ENCODE measurements around the gene CDC7. TPM values are rescaled to one million over a fixed set of nuclear protein-coding genes. Genes with fewer than 3 reads are reported as not detected.

CDC7 gene
- total and polyA plus RNA-seq, 2 experiments from 2014 or later = 26.6 to 44.0 TPM

- TF ChIP-seq, protein P1, sequence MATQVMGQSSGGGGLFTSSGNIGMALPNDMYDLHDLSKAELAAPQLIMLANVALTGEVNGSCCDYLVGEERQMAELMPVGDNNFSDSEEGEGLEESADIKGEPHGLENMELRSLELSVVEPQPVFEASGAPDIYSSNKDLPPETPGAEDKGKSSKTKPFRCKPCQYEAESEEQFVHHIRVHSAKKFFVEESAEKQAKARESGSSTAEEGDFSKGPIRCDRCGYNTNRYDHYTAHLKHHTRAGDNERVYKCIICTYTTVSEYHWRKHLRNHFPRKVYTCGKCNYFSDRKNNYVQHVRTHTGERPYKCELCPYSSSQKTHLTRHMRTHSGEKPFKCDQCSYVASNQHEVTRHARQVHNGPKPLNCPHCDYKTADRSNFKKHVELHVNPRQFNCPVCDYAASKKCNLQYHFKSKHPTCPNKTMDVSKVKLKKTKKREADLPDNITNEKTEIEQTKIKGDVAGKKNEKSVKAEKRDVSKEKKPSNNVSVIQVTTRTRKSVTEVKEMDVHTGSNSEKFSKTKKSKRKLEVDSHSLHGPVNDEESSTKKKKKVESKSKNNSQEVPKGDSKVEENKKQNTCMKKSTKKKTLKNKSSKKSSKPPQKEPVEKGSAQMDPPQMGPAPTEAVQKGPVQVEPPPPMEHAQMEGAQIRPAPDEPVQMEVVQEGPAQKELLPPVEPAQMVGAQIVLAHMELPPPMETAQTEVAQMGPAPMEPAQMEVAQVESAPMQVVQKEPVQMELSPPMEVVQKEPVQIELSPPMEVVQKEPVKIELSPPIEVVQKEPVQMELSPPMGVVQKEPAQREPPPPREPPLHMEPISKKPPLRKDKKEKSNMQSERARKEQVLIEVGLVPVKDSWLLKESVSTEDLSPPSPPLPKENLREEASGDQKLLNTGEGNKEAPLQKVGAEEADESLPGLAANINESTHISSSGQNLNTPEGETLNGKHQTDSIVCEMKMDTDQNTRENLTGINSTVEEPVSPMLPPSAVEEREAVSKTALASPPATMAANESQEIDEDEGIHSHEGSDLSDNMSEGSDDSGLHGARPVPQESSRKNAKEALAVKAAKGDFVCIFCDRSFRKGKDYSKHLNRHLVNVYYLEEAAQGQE (IDR thresholded peaks at IDR 0.05; ENCODE audit: unreplicated experiment) = no peak
- TF ChIP-seq CREB1 (CRISPR knock-in tag; IDR thresholded peaks at IDR 0.05; ENCODE audit: low read depth) = no peak
Observed at GRCh38 chr1:91548376-91549040, 47.9 kb downstream of the CDC7 start (continued).

- H3F3A ChIP-seq (replicated peaks; ENCODE audit: low read depth) = no peaks in the 10 kb centered on the region
- H3K4me3 ChIP-seq = no peak overlapping the region
- H3K27ac ChIP-seq (ENCODE audit: low read depth) = no peak overlapping the region
- Mint-ChIP-seq H3K36me3 (ENCODE audit: low read depth) (no peaks in the 10 kb centered on the region), H3K4me3 (no peak overlapping the region), H3K27me3 (ENCODE audit: insufficient read depth, low read depth, poor library complexity) (peaks cover 4% of the 10 kb centered on the region), H3K4me1 (peaks cover 6% of the 10 kb centered on the region), H3K27ac (no peak overlapping the region), H3K9me3 (no peaks in the 10 kb centered on the region)
- H3K4me2 ChIP-seq = no peak overlapping the region
- no peaks in the 10 kb centered on the region for H4K20me1 ChIP-seq (replicated peaks; ENCODE audit: insufficient read depth)
- no peaks in the 10 kb centered on the region for H3K79me2 ChIP-seq (replicated peaks; ENCODE audit: insufficient read depth)
- no peak overlapping the region; the same call in 1 of the 2 replicates for H2AFZ ChIP-seq
- DNase-seq (ENCODE audit: low spot score) (no peak), ATAC-seq (no peak)
- no peaks in the 10 kb centered on the region for H3K27me3 ChIP-seq (ENCODE audit: insufficient read depth)
- 0 out of 2 replicates have a peak, but pooled peaks cover 4% of the 10 kb centered on the region for H3K9me2 ChIP-seq (ENCODE audit: insufficient read depth)
- H3K36me3 ChIP-seq (ENCODE audit: insufficient read depth) = no peaks in the 10 kb centered on the region
- H3K4me1 ChIP-seq (ENCODE audit: insufficient read depth) = no peaks in the 10 kb centered on the region
- no peak for TF ChIP-seq ZNF114 (CRISPR knock-in tag; IDR thresholded peaks at IDR 0.05)
- no peak for TF ChIP-seq POLR2AphosphoS5 (IDR thresholded peaks at IDR 0.05; ENCODE audit: low read depth)
Observed at GRCh38 chr1:91549041-91549735, 48.5 kb downstream of the CDC7 start.

- H3K79me2 ChIP-seq (replicated peaks; ENCODE audit: insufficient read depth) = no peaks in the 10 kb centered on the region
- Mint-ChIP-seq H3K27me3 (ENCODE audit: insufficient read depth, low read depth, poor library complexity) (peaks cover 7% of the 10 kb centered on the region), H3K4me1 (peaks cover 9% of the 10 kb centered on the region), H3K9me3 (no peaks in the 10 kb centered on the region), H3K36me3 (ENCODE audit: low read depth) (no peaks in the 10 kb centered on the region), H3K27ac (no peak overlapping the region), H3K4me3 (no peak overlapping the region)
- H2AFZ ChIP-seq = no peak overlapping the region
- no peaks in the 10 kb centered on the region for H4K20me1 ChIP-seq (replicated peaks; ENCODE audit: insufficient read depth)
- H3K4me3 ChIP-seq = no peak overlapping the region
- no peak for DNase-seq (ENCODE audit: low spot score)
- H3K27me3 ChIP-seq (ENCODE audit: insufficient read depth) = no peaks in the 10 kb centered on the region
- no peak overlapping the region for H3K4me2 ChIP-seq
- no peak overlapping the region for H3K27ac ChIP-seq (ENCODE audit: low read depth)
- no peaks in the 10 kb centered on the region for H3K36me3 ChIP-seq (ENCODE audit: insufficient read depth)
- ATAC-seq = no peak
- no peaks in the 10 kb centered on the region for H3K4me1 ChIP-seq (ENCODE audit: insufficient read depth)
- H3K9me2 ChIP-seq (ENCODE audit: insufficient read depth) = 0 out of 2 replicates have a peak, but pooled peaks cover 7% of the 10 kb centered on the region
- no peaks in the 10 kb centered on the region for H3F3A ChIP-seq (replicated peaks; ENCODE audit: low read depth)
- no peak for TF ChIP-seq JUNB (IDR thresholded peaks at IDR 0.05; ENCODE audit: unreplicated experiment)
- TF ChIP-seq POLR2AphosphoS5 (IDR thresholded peaks at IDR 0.05; ENCODE audit: low read depth) = no peak
- TF ChIP-seq ZNF114 (CRISPR knock-in tag; IDR thresholded peaks at IDR 0.05) = no peak
- no peak for TF ChIP-seq EZH2phosphoT487 (IDR thresholded peaks at IDR 0.05; ENCODE audit: unreplicated experiment)
- no peak for TF ChIP-seq NANOG (IDR thresholded peaks at IDR 0.05; ENCODE audit: borderline replicate concordance)
- no peak for TF ChIP-seq ETS1 (IDR thresholded peaks at IDR 0.05)
Observed at GRCh38 chr1:91550961-91551360, 50.3 kb downstream of the CDC7 start.
